SK-N-SH (cell line): ENCODE results near the gene DBNDD2.

Experiments used
- CHD2 ChIP-seq: fragments of 150-350 bp; IDR thresholded peaks from 2 replicates; pipeline ENCODE4 v1.6.1; 2018; ENCODE audit warnings: low read length; ENCODE audit not compliant: partially characterized antibody
- EP300 ChIP-seq, 2 experiments: IDR thresholded peaks; 2 replicates each; pipeline versions ENCODE4 v1.4.0 to v1.6.1; 2012; ENCODE audit warnings: borderline replicate concordance in 1 of 2, low read depth in 1 of 2, low read length in 1 of 2
- GABPA ChIP-seq: IDR thresholded peaks from 2 replicates; pipeline ENCODE4 v1.4.0; 2012; ENCODE audit warnings: low read depth, mild to moderate bottlenecking
- JUND ChIP-seq: IDR thresholded peaks from 2 replicates; pipeline ENCODE4 v1.4.0; 2012
- RFX5 ChIP-seq: IDR thresholded peaks from 2 replicates; pipeline ENCODE4 v1.6.1; 2012; ENCODE audit warnings: mild to moderate bottlenecking, improper control_type of control experiment, low read length
- SMC3 ChIP-seq: IDR thresholded peaks from 2 replicates; pipeline ENCODE4 v1.6.1; 2012; ENCODE audit warnings: low read depth, low read length, improper control_type of control experiment
- TAF1 ChIP-seq: IDR thresholded peaks from 2 replicates; pipeline ENCODE4 v1.6.1; 2012; ENCODE audit warnings: low read depth, mild to moderate bottlenecking, low read length, moderate library complexity, borderline replicate concordance
- TCF12 ChIP-seq: IDR thresholded peaks from 2 replicates; pipeline ENCODE4 v1.4.0; 2012
- TEAD4 ChIP-seq: IDR thresholded peaks from 2 replicates; pipeline ENCODE4 v1.4.0; 2012; ENCODE audit warnings: mild to moderate bottlenecking, borderline replicate concordance; ENCODE audit not compliant: insufficient read depth
- TF ChIP-seq, protein P1 (sequence below): fragments of 200-600 bp; sonication (generic); IDR thresholded peaks from 2 replicates; pipeline ENCODE4 v1.6.1; 2017; ENCODE audit warnings: antibody characterized with exemption, mild to moderate bottlenecking, moderate library complexity
- TF ChIP-seq, protein P2 (sequence below): IDR thresholded peaks from 2 replicates; pipeline ENCODE4; 2012
- TF ChIP-seq, protein P3 (sequence below): fragments of 150-350 bp; IDR thresholded peaks from 2 replicates; pipeline ENCODE4 v1.6.1; 2017; ENCODE audit warnings: antibody characterized with exemption, low read length, low read depth, borderline replicate concordance

DNA sequence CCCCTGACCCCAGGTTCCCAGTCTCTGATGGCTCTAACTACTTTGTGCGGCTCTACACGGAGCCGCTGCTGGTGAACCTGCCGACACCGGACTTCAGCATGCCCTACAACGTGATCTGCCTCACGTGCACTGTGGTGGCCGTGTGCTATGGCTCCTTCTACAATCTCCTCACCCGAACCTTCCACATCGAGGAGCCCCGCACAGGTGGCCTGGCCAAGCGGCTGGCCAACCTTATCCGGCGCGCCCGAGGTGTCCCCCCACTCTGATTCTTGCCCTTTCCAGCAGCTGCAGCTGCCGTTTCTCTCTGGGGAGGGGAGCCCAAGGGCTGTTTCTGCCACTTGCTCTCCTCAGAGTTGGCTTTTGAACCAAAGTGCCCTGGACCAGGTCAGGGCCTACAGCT, 17.5 kb downstream of the DBNDD2 start:
- TF ChIP-seq, protein P1, sequence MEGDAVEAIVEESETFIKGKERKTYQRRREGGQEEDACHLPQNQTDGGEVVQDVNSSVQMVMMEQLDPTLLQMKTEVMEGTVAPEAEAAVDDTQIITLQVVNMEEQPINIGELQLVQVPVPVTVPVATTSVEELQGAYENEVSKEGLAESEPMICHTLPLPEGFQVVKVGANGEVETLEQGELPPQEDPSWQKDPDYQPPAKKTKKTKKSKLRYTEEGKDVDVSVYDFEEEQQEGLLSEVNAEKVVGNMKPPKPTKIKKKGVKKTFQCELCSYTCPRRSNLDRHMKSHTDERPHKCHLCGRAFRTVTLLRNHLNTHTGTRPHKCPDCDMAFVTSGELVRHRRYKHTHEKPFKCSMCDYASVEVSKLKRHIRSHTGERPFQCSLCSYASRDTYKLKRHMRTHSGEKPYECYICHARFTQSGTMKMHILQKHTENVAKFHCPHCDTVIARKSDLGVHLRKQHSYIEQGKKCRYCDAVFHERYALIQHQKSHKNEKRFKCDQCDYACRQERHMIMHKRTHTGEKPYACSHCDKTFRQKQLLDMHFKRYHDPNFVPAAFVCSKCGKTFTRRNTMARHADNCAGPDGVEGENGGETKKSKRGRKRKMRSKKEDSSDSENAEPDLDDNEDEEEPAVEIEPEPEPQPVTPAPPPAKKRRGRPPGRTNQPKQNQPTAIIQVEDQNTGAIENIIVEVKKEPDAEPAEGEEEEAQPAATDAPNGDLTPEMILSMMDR, result no peak
- TF ChIP-seq CHD2 (no peak), EP300 (IDR thresholded peaks at IDR 0.05; ENCODE audit: borderline replicate concordance in 1 of 2, low read depth in 1 of 2, low read length in 1 of 2) (no peak), JUND (no peak), RFX5 (no peak), TAF1 (no peak), SMC3 (no peak), TCF12 (no peak), GABPA (no peak), TEAD4 (no peak)
- TF ChIP-seq, protein P2, sequence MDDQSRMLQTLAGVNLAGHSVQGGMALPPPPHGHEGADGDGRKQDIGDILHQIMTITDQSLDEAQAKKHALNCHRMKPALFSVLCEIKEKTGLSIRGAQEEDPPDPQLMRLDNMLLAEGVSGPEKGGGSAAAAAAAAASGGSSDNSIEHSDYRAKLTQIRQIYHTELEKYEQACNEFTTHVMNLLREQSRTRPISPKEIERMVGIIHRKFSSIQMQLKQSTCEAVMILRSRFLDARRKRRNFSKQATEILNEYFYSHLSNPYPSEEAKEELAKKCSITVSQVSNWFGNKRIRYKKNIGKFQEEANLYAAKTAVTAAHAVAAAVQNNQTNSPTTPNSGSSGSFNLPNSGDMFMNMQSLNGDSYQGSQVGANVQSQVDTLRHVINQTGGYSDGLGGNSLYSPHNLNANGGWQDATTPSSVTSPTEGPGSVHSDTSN, result no peak
- TF ChIP-seq, protein P3, sequence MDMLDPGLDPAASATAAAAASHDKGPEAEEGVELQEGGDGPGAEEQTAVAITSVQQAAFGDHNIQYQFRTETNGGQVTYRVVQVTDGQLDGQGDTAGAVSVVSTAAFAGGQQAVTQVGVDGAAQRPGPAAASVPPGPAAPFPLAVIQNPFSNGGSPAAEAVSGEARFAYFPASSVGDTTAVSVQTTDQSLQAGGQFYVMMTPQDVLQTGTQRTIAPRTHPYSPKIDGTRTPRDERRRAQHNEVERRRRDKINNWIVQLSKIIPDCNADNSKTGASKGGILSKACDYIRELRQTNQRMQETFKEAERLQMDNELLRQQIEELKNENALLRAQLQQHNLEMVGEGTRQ, result no peak
